ENCODE data around the gene PIN4. TPM values are rescaled to one million over a fixed set of nuclear protein-coding genes. Genes with fewer than 3 reads are reported as not detected.

Gene PIN4
- total RNA-seq, 2 donors from 2014 or later = 0.99 to 4.4 TPM

GRCh38 chrX:72182924-72183323 lies 1.4 kb downstream of the PIN4 start:
- intact Hi-C loops (cut with DNase I) = no loop called here
- no peak overlapping the region for H3K4me3 ChIP-seq
- H3K27me3 ChIP-seq = no peaks in the 10 kb centered on the region
- no peaks in the 10 kb centered on the region for H3K36me3 ChIP-seq (replicated peaks in 1 of 2; ENCODE audit: insufficient read depth in 1 of 2, low read depth in 2 of 2)
- H3K27ac ChIP-seq = no peak overlapping the region
- peaks cover 10% of the 10 kb centered on the region for H3K4me1 ChIP-seq
- no peak for DNase-seq
- whole genome bisulfite sequencing, 2 donors = 73 to 76% methylated on average over 2 of the region's 2 CpGs
- ATAC-seq = no peak
- H3K9me3 ChIP-seq = no peaks in the 10 kb centered on the region
- TF ChIP-seq POLR2A (IDR thresholded peaks at IDR 0.05) = no peak

- intact Hi-C loops (cut with DNase I) = no loop called here
- Histone ChIP-seq H3K27ac (no peak overlapping the region), H3K4me1 (no peaks in the 10 kb centered on the region), H3K36me3 (replicated peaks in 1 of 2; ENCODE audit: insufficient read depth in 1 of 2, low read depth in 2 of 2) (no peaks in the 10 kb centered on the region), H3K27me3 (no peaks in the 10 kb centered on the region), H3K4me3 (no peak overlapping the region), H3K9me3 (no peaks in the 10 kb centered on the region)
- DNase-seq (no peak), ATAC-seq (no peak)
- WGBS, 2 donors = 85 to 95% methylated on average over 7 of the region's 7 CpGs
- TF ChIP-seq, protein P1, sequence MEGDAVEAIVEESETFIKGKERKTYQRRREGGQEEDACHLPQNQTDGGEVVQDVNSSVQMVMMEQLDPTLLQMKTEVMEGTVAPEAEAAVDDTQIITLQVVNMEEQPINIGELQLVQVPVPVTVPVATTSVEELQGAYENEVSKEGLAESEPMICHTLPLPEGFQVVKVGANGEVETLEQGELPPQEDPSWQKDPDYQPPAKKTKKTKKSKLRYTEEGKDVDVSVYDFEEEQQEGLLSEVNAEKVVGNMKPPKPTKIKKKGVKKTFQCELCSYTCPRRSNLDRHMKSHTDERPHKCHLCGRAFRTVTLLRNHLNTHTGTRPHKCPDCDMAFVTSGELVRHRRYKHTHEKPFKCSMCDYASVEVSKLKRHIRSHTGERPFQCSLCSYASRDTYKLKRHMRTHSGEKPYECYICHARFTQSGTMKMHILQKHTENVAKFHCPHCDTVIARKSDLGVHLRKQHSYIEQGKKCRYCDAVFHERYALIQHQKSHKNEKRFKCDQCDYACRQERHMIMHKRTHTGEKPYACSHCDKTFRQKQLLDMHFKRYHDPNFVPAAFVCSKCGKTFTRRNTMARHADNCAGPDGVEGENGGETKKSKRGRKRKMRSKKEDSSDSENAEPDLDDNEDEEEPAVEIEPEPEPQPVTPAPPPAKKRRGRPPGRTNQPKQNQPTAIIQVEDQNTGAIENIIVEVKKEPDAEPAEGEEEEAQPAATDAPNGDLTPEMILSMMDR (IDR thresholded peaks at IDR 0.05) = no peak
- no peak for TF ChIP-seq POLR2A (IDR thresholded peaks at IDR 0.05)
Measured at GRCh38 chrX:72201836-72202536, 20.4 kb downstream of the PIN4 start.

GRCh38 chrX:72202792-72203401 lies 21.3 kb downstream of the PIN4 start:
- H3K27me3 ChIP-seq = no peaks in the 10 kb centered on the region
- intact Hi-C loops (cut with DNase I) = no loop called here
- no peak overlapping the region for H3K4me3 ChIP-seq
- no peaks in the 10 kb centered on the region for H3K4me1 ChIP-seq
- no peak for ATAC-seq
- no peak overlapping the region for H3K27ac ChIP-seq
- WGBS, 2 donors = 71 to 77% methylated on average over 4 of the region's 4 CpGs
- TF ChIP-seq POLR2A (IDR thresholded peaks at IDR 0.05) = no peak
- TF ChIP-seq, protein P1 (IDR thresholded peaks at IDR 0.05) = no peak
- no peak for DNase-seq
- H3K36me3 ChIP-seq (replicated peaks in 1 of 2; ENCODE audit: insufficient read depth in 1 of 2, low read depth in 2 of 2) = no peaks in the 10 kb centered on the region
- H3K9me3 ChIP-seq = no peaks in the 10 kb centered on the region

DNA sequence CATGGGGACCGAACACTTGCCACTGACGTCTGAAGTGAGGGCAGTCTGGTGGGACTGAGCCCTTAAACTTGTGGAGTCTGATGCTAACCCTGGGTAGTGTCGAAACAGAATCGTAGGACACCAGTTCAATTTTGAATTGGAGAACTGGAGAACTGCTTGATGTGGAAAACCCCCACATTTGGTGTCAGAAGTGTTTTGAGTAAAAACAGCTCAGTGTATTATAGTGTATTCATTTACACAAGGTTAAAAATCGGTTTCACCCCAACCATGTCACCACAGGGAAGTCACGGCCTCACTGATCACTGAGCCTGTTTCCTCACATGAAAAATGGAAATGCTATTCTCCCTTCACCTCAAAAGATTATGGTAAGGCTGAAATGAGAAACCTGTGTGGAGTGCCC lies 21.9 kb downstream of the PIN4 start:
- Histone ChIP-seq H3K9me3 (no peaks in the 10 kb centered on the region), H3K36me3 (replicated peaks in 1 of 2; ENCODE audit: insufficient read depth in 1 of 2, low read depth in 2 of 2) (no peaks in the 10 kb centered on the region), H3K4me1 (no peaks in the 10 kb centered on the region), H3K4me3 (no peak overlapping the region), H3K27ac (no peak overlapping the region), H3K27me3 (no peaks in the 10 kb centered on the region)
- TF ChIP-seq, protein P1 (IDR thresholded peaks at IDR 0.05) = no peak
- TF ChIP-seq POLR2A (IDR thresholded peaks at IDR 0.05) = no peak
- no peak for ATAC-seq
- intact Hi-C loops (cut with DNase I) = no loop called here
- no peak for DNase-seq
- WGBS, 2 donors = 77 to 89% methylated on average over 6 of the region's 6 CpGs

DNA sequence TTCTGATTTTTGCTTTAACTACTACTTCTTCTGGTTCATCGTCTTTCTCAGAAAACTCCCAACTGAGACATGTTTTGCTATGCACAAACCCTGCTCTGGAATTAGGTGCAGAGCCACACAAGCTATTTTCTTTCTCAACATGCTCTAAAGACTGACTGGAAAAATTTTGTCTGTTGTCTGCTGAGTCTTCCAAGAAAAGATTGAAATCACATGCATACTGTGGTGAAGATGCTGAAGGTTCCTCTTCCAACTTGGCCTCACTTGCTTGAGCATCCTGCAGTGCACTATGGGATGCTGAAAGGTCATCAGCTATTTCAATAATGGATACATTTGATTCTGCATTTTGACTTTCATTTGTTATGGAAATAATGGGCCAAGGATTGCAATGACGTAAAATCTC lies 24.1 kb downstream of the PIN4 start:
- Histone ChIP-seq H3K36me3 (replicated peaks in 1 of 2; ENCODE audit: insufficient read depth in 1 of 2, low read depth in 2 of 2) (no peaks in the 10 kb centered on the region), H3K4me3 (no peak overlapping the region), H3K27ac (no peak overlapping the region), H3K27me3 (no peaks in the 10 kb centered on the region), H3K4me1 (no peaks in the 10 kb centered on the region), H3K9me3 (no peaks in the 10 kb centered on the region)
- TF ChIP-seq, protein P1 (IDR thresholded peaks at IDR 0.05) = no peak
- no peak for TF ChIP-seq POLR2A (IDR thresholded peaks at IDR 0.05)
- no peak for ATAC-seq
- no peak for DNase-seq
- intact Hi-C loops (cut with DNase I) = no loop called here
- WGBS, 2 donors = 89 to 92% methylated on average over 2 of the region's 2 CpGs

Measured in body of pancreas (tissue), 4 donors.